HT1080 (cell line): ENCODE data around the gene MAPK8. TPM values are rescaled to one million over a fixed set of nuclear protein-coding genes. Genes with fewer than 3 reads are reported as not detected.

Experiments used
- DNase-seq: peaks from one replicate; pipeline ENCODE4 v3.0.0-alpha.2; 2015; ENCODE audit warnings: low read depth
- total RNA-seq: library from RNA; depleted of rRNA; stranded (reverse); fragments of >200 nt; shearing (Covaris generic); gene quantifications from 2 replicates; pipeline ENCODE4 v1.2.3, GENCODE V29; 2014

Gene MAPK8
- total RNA-seq, 1 experiment from 2014 or later = 69.9 TPM

DNA sequence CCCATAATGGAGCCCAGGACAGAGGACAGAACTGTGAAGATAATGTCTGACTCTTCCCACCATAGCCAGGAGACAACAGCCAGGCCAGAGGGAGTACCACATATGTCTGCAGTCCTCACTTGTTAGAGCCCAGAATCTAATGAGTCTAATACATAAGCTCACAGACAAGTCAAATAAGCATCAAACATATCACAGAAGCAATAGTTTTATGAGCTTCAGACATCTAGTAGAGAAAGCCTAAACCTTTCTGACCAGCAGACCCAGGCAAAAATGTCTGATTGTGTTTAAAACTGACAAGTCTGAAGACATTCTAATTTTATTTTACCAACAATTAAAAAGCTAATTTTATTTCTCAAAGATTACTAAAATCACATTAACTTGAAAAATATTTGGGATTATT lies 75.5 kb downstream of the MAPK8 start:
- no peak for DNase-seq

- no peak for DNase-seq
These were observed 76.5 kb downstream of the MAPK8 start for GRCh38 chr10:48382982-48383381.

DNA sequence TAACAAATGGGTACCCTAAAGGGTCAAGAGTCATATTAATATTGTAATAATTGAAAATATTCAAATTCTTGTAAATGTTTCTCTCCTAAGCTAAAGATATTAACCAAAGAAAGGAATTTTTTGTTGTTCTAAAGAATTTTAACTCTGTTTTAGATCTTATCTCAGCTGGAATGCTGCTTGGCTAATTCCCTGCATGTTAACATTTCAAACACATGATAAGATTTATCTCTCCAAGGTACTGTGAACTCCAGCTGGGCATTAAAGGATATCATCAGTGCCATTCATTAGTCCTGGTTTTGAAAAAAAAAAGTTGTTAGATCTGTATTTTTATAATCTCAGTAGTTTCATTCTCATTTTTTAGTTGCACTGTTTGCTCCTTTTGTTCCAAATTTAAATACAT lies 76.9 kb downstream of the MAPK8 start:
- DNase-seq = no peak

GRCh38 chr10:48384699-48384982 lies 78.2 kb downstream of the MAPK8 start:
- DNase-seq = no peak

DNA sequence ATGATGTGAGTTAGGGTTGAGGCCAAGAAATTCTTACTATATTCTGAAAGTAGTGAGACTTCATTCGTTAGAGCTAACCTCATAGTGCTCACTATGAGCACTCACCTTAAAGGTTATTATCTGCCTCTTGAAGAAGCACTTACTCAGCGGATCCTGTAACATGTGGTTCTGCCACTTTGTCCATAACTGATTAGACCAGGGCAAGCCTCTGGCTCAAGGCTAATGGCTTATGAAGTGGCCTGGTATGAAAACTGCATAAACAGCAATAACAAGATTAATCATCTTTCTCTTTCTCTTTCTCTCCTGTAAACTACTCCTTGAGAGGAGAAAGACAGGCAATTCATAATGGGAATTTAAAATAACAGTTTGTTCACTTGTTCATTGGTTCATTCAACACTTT lies 82.8 kb downstream of the MAPK8 start:
- no peak for DNase-seq

- DNase-seq = no peak
These were observed 83.5 kb downstream of the MAPK8 start for GRCh38 chr10:48389846-48390557.

GRCh38 chr10:48390558-48390871 lies 84.0 kb downstream of the MAPK8 start:
- no peak for DNase-seq

DNA sequence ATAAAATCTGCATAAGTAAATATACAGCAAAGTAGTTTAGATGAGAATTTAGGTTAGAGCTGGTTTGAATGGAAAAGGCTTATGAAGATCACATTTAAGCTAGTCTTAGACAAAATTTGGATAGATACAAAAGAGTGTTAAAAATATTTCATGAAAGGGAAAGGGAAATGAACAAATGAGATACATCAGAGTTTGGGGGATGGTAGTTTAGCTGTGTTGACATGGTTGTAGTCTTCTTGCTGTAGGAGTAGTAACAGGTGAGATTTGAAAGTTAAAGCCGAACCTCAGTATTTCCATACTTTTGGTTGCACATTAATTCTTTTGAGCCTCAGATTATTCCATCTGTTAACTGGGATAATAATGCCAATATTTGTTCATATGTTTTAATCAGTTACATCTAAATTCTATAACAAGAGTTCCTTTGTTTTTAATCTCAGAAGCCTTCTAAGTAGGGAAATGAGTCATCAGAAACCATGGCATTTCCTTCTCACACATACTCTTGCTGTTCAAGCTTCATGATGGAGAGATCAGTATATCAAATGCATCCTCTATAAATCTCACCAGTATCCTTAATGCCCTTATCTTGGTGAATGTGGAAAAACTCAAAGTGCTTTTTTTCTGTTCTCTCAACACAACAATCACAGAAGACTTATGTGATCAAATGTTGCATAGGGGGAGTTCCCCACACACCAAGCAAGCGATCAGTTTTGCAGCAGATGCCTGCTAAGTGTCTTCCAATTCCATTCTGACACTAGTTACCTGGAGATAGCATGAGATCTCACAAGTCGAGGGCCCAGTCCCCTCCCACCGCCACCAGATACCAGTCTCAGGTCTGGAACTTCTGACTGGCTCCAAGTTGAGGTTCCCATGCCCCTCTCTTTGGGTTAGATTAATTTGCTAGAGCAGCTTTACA lies 84.7 kb downstream of the MAPK8 start:
- DNase-seq = peak; percentile 91

DNA sequence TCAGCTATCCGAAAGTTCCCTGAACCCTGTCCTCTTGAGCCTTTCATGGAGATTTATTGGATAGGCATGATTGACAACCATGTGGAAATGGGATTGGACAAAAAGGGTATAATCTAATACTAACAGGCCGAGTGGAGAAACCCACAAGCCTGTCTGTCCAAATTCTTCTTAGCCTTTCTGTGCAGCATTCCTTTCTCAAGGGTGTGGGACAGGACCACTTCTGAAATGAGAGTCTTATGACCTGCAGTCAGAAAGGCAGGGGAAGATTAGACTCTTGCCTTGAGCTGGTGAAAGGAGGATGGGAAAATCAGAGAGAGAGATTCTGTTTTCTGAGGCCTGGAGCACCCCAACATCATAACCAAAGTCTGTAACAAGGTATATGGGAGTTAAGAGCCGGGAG lies 85.5 kb downstream of the MAPK8 start:
- DNase-seq = no peak

- no peak for DNase-seq
These were observed 91.8 kb downstream of the MAPK8 start for GRCh38 chr10:48398261-48398660.

DNA sequence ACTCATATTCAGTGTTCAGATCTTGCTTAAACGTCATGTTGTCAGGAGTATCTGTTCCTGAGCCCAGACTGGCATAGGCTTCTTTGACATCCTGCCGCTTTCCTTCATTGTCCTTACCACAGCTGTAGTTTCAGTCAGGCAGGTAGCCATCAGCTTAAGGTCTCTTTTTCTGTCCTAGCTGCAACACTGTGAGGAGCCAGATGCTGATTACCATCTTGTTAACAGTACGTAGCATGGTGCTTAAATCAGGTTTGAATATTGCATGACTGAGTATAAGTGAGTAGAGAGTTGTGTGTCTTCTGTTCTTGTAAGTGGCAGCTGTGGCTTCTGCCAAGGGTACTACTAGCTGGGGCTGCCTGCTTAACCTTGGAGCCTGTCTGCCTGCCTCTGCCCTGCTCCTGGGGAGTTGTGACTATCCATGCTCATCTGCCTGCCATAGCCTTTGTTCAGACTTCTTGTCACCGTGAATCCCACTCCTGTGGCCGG lies 92.6 kb downstream of the MAPK8 start:
- DNase-seq = no peak

- DNase-seq = no peak
These were observed 93.1 kb downstream of the MAPK8 start for GRCh38 chr10:48399551-48399950.

DNA sequence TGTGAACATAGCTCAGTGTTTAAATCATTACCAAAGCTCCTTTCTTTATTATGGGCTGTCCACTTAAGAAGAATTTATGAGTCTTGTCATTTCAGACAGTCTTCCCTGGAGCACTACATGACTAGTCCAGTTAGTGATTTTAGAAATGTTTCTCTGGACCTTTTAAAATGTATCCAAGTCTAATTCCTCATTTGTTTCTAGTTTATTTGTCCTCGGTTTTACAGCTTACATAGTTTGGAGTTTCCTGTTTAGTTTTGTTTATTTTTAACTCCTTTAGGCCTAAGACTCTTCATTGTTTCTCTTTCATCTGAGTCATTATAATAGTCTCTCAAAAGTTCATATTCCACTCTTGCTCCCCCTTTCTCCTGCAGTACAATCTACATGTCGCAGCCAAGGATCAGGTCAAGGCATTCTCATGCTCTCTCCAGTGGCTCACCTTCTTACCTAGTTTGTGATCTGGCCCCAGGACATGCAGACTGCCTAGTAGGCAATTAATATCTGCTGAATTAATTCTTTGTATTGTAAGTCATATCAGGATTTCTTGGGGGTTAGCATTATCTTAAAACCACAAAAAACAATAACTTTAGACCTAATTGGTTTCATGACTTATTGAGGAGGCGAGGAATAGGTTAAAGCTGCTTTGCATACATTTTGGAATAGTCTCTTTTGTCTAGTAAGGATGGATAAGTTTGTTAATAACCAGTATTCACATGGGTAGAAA lies 93.8 kb downstream of the MAPK8 start:
- DNase-seq = peak; percentile 37

GRCh38 chr10:48400850-48401220 lies 94.4 kb downstream of the MAPK8 start:
- no peak for DNase-seq

GRCh38 chr10:48404646-48405045 lies 98.2 kb downstream of the MAPK8 start:
- no peak for DNase-seq

- peak; percentile 98 for DNase-seq
These were observed 99.7 kb downstream of the MAPK8 start for GRCh38 chr10:48406204-48406603.

- DNase-seq = no peak
These were observed 100.2 kb downstream of the MAPK8 start for GRCh38 chr10:48406658-48407057.

GRCh38 chr10:48410503-48410902 lies 104.0 kb downstream of the MAPK8 start:
- DNase-seq = no peak

- DNase-seq = no peak
These were observed 105.0 kb downstream of the MAPK8 start for GRCh38 chr10:48411510-48411909.

GRCh38 chr10:48412081-48412480 lies 105.6 kb downstream of the MAPK8 start:
- no peak for DNase-seq

- DNase-seq = no peak
These were observed 106.5 kb downstream of the MAPK8 start for GRCh38 chr10:48412933-48413332.

GRCh38 chr10:48414160-48414559 lies 107.7 kb downstream of the MAPK8 start:
- DNase-seq = no peak
